Stimulated activated CD4-positive, alpha-beta T cell treated with anti-CD3 and anti-CD28 coated beads, Interleukin-12 subunit alpha, Interleukin-12 subunit beta, amount 100 ng/mL, for 4 hours (primary cell): ENCODE data around the gene EBLN2.
A peak's percentile ranks its signal among the peaks of the same experiment; 100 is the strongest.
"Not testable (repeated sequence)": the region's sequence is repeated elsewhere in the genome, so short reads cannot be mapped to it uniquely, and the experiment has no call there.

Experiments
- DNase-seq: peaks from one replicate; pipeline ENCODE4 v3.0.0-alpha.2; 2020

The EBLN2 gene

GRCh38 chr3:73066243-73066642, 4.8 kb downstream of the EBLN2 start:
- not testable (repeated sequence) for DNase-seq

- no peak for DNase-seq
Measured at GRCh38 chr3:73068419-73068818, 7.0 kb downstream of the EBLN2 start.

GRCh38 chr3:73069187-73069586, 7.7 kb downstream of the EBLN2 start:
- DNase-seq, result no peak

GRCh38 chr3:73069775-73070444, 8.5 kb downstream of the EBLN2 start:
- DNase-seq, result no peak

- no peak for DNase-seq
Measured at GRCh38 chr3:73070675-73071575, 9.5 kb downstream of the EBLN2 start.

GRCh38 chr3:73071952-73072351, 10.5 kb downstream of the EBLN2 start:
- no peak for DNase-seq

GRCh38 chr3:73072634-73073033, 11.2 kb downstream of the EBLN2 start:
- DNase-seq, result no peak

- DNase-seq, result no peak
Measured at GRCh38 chr3:73073091-73073707, 11.7 kb downstream of the EBLN2 start.

- no peak for DNase-seq
Measured at GRCh38 chr3:73074781-73075180, 13.3 kb downstream of the EBLN2 start.

- no peak for DNase-seq
Measured at GRCh38 chr3:73080216-73080966, 18.9 kb downstream of the EBLN2 start.

- DNase-seq, result no peak
Measured at GRCh38 chr3:73081140-73081539, 19.7 kb downstream of the EBLN2 start.

- DNase-seq, result no peak
Measured at GRCh38 chr3:73084170-73084569, 22.7 kb downstream of the EBLN2 start.

- DNase-seq, result peak; percentile 48
Measured at GRCh38 chr3:73086071-73086494, 24.6 kb downstream of the EBLN2 start.

- DNase-seq, result no peak
Measured at GRCh38 chr3:73094129-73094528, 32.7 kb downstream of the EBLN2 start.

- no peak for DNase-seq
Measured at GRCh38 chr3:73094951-73095350, 33.5 kb downstream of the EBLN2 start.

GRCh38 chr3:73096169-73096568, 34.7 kb downstream of the EBLN2 start:
- DNase-seq, result no peak

- DNase-seq, result no peak
Measured at GRCh38 chr3:73098026-73098425, 36.6 kb downstream of the EBLN2 start.

GRCh38 chr3:73098873-73099272, 37.4 kb downstream of the EBLN2 start:
- no peak for DNase-seq

GRCh38 chr3:73100741-73101559, 39.5 kb downstream of the EBLN2 start:
- DNase-seq, result peak; percentile 75

- DNase-seq, result no peak
Measured at GRCh38 chr3:73101881-73102280, 40.4 kb downstream of the EBLN2 start.

GRCh38 chr3:73107215-73107614, 45.8 kb downstream of the EBLN2 start:
- no peak for DNase-seq

GRCh38 chr3:73107676-73108187, 46.3 kb downstream of the EBLN2 start:
- no peak for DNase-seq
